Activated CD4-positive, alpha-beta T cell treated with anti-CD3 and anti-CD28 coated beads, Interleukin-2, amount 10 ng/mL, durations not matched to agents 7 days and 5 days (primary cell): ENCODE results near the gene NUB1. TPM values are rescaled to one million over a fixed set of nuclear protein-coding genes. Genes with fewer than 3 reads are reported as not detected.

Experiments
- CTCF ChIA-PET: fragments of 350-600 bp; sonication (Branson Sonifier 250); formaldehyde crosslinking; loops from one replicate; lab custom pipeline; 2021; ENCODE audit warnings: antibody characterized with exemption; lab: Charles Lee
- POLR2A ChIA-PET: fragments of 350-600 bp; sonication (Branson Sonifier 250); formaldehyde crosslinking; loops from one replicate; lab custom pipeline; 2021; ENCODE audit warnings: antibody characterized with exemption; lab: Charles Lee
- DNase-seq: peaks from one replicate; pipeline ENCODE4 v3.0.0-alpha.2; 2020
- H3K27ac Mint-ChIP-seq: one replicate; pipeline ENCODE4 v1.8.0; 2021; ENCODE audit warnings: mild to moderate bottlenecking, moderate library complexity, mixed read lengths
- H3K27me3 Mint-ChIP-seq: one replicate; pipeline ENCODE4 v1.8.0; 2021; ENCODE audit warnings: mixed read lengths
- H3K36me3 Mint-ChIP-seq: one replicate; pipeline ENCODE4 v1.8.0; 2021; ENCODE audit warnings: low read depth, mixed read lengths
- H3K4me1 Mint-ChIP-seq: one replicate; pipeline ENCODE4 v1.8.0; 2021; ENCODE audit warnings: mixed read lengths
- H3K4me3 Mint-ChIP-seq: one replicate; pipeline ENCODE4 v1.8.0; 2021; ENCODE audit warnings: mild to moderate bottlenecking, moderate library complexity, mixed read lengths
- H3K9me3 Mint-ChIP-seq: one replicate; pipeline ENCODE4 v1.8.0; 2021; ENCODE audit warnings: mixed read lengths
- total RNA-seq, 2 experiments: library from RNA; stranded (reverse); gene quantifications; one replicate each; pipeline ENCODE4 v1.2.3, GENCODE V29; 2021

The NUB1 gene
- total RNA-seq, 2 experiments from 2014 or later, result 69.7 to 85.5 TPM

- POLR2A ChIA-PET, result no interaction called here
These were observed 24.7 kb upstream of the NUB1 start for GRCh38 chr7:151316896-151317295.

DNA sequence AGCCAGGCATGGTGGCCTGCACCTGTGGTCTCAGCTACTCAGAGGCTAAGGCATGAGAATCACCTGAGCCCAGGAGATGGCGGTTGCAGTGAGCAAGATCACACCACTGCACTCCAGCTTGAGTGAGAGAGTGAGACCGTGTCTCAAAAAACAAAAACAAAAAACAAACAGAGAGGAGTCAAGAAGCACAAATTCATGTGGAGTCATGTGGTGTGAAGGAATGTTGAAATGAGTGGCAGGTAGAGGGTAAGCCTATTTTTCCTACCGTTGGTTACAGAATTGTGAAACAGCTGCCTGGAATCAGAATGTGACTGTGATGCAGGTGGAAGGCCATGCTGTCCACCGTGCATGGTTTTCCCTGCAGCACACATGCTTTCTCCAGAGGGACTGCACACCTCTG, 23.7 kb upstream of the NUB1 start:
- H3K4me3 Mint-ChIP-seq, result no peak overlapping the region
- POLR2A ChIA-PET, result no interaction called here
- H3K4me1 Mint-ChIP-seq, result peaks cover 16% of the 10 kb centered on the region
- peaks cover 17% of the 10 kb centered on the region for H3K36me3 Mint-ChIP-seq
- H3K27me3 Mint-ChIP-seq, result peaks cover 2% of the 10 kb centered on the region
- H3K9me3 Mint-ChIP-seq, result peaks cover 20% of the 10 kb centered on the region
- no peak overlapping the region for H3K27ac Mint-ChIP-seq
- CTCF ChIA-PET, result interaction anchor here (0.8 to 1.3 kb wide), 3 partner anchors 11 to 34 kb away, joined by 3 read pairs; no protein-coding TSS in a partner anchor
- DNase-seq, result no peak

More at GRCh38 chr7:151316896-151317295, 24.7 kb upstream of the NUB1 start:
- no peak for DNase-seq
- peaks cover 16% of the 10 kb centered on the region for H3K4me1 Mint-ChIP-seq
- H3K27ac Mint-ChIP-seq, result no peak overlapping the region
- peaks cover 17% of the 10 kb centered on the region for H3K36me3 Mint-ChIP-seq
- peaks cover 20% of the 10 kb centered on the region for H3K9me3 Mint-ChIP-seq
- H3K4me3 Mint-ChIP-seq, result no peak overlapping the region
- CTCF ChIA-PET, result interaction anchor here (0.7 to 2.7 kb wide), 4 partner anchors 14 to 132 kb away, joined by 3 to 18 read pairs (median 6); no protein-coding TSS in a partner anchor
- no peaks in the 10 kb centered on the region for H3K27me3 Mint-ChIP-seq

- Mint-ChIP-seq H3K36me3 (peaks cover 17% of the 10 kb centered on the region), H3K27me3 (peaks cover 5% of the 10 kb centered on the region), H3K9me3 (peaks cover 20% of the 10 kb centered on the region), H3K27ac (no peak overlapping the region), H3K4me3 (no peak overlapping the region), H3K4me1 (peaks cover 15% of the 10 kb centered on the region)
- DNase-seq, result no peak
- CTCF ChIA-PET, result interaction anchor here (1.3 kb wide), 1 partner anchor 12 kb away, joined by 3 read pairs; no protein-coding TSS in a partner anchor
- POLR2A ChIA-PET, result no interaction called here
These were observed 22.4 kb upstream of the NUB1 start for GRCh38 chr7:151319189-151319588.

DNA sequence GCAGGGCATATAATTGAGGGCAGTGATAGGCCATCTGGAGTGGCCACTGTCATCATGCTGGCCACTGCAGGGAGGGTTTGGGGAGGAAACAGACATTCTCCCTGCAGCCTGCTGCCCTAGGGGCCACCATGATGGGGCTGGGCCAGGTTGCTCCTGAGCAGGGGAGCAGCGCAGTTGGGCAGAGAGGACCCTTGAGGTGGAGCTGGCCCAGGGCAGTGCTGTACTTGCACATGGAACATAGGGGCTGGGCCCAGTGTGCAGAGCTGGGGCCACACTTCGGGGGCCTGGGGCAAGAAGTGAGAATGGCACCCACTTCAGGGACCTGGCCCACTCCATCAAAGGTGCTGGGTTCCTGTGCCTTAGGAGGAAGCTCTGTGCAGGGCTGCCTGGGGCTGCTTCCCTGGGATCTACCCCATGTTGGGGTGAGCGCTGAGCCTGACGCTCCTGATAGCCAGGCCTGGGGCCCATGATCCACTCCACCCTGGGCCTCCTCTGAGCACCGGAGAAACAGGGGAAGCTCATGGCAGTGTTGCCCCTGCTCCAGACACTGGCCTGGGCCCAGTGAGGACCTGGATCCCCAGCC, 21.3 kb upstream of the NUB1 start:
- H3K9me3 Mint-ChIP-seq, result peaks cover 20% of the 10 kb centered on the region
- POLR2A ChIA-PET, result no interaction called here
- no peak overlapping the region for H3K4me3 Mint-ChIP-seq
- H3K27ac Mint-ChIP-seq, result no peak overlapping the region
- no peak for DNase-seq
- H3K4me1 Mint-ChIP-seq, result peaks cover 5% of the 10 kb centered on the region
- H3K27me3 Mint-ChIP-seq, result peaks cover 15% of the 10 kb centered on the region
- H3K36me3 Mint-ChIP-seq, result peaks cover 17% of the 10 kb centered on the region
- CTCF ChIA-PET, result interaction anchor here (0.8 to 1.0 kb wide), 2 partner anchors 15 to 30 kb away, joined by 3 read pairs; no protein-coding TSS in a partner anchor

GRCh38 chr7:151321341-151321740, 20.3 kb upstream of the NUB1 start:
- POLR2A ChIA-PET, result no interaction called here
- Mint-ChIP-seq H3K27ac (no peak overlapping the region), H3K36me3 (peaks cover 17% of the 10 kb centered on the region), H3K4me1 (peaks cover 5% of the 10 kb centered on the region), H3K9me3 (peaks cover 20% of the 10 kb centered on the region), H3K27me3 (peaks cover 15% of the 10 kb centered on the region), H3K4me3 (no peak overlapping the region)
- CTCF ChIA-PET, result no interaction called here
- DNase-seq, result no peak

GRCh38 chr7:151322906-151323305, 18.7 kb upstream of the NUB1 start:
- DNase-seq, result no peak
- H3K4me3 Mint-ChIP-seq, result no peak overlapping the region
- CTCF ChIA-PET, result interaction anchor here (1.2 kb wide), 1 partner anchor 27 kb away, joined by 3 read pairs; no protein-coding TSS in a partner anchor
- H3K27ac Mint-ChIP-seq, result no peak overlapping the region
- H3K36me3 Mint-ChIP-seq, result peaks cover 16% of the 10 kb centered on the region
- POLR2A ChIA-PET, result no interaction called here
- H3K9me3 Mint-ChIP-seq, result peaks cover 20% of the 10 kb centered on the region
- peaks cover 18% of the 10 kb centered on the region for H3K27me3 Mint-ChIP-seq
- no peaks in the 10 kb centered on the region for H3K4me1 Mint-ChIP-seq

- Mint-ChIP-seq H3K4me1 (no peaks in the 10 kb centered on the region), H3K27ac (no peak overlapping the region), H3K4me3 (no peak overlapping the region), H3K27me3 (peaks cover 18% of the 10 kb centered on the region), H3K9me3 (no peaks in the 10 kb centered on the region), H3K36me3 (no peaks in the 10 kb centered on the region)
- DNase-seq, result no peak
- CTCF ChIA-PET, result interaction anchor here (0.8 to 1.2 kb wide), 2 partner anchors 12 to 113 kb away, joined by 3 read pairs; no protein-coding TSS in a partner anchor
- POLR2A ChIA-PET, result no interaction called here
These were observed 14.6 kb upstream of the NUB1 start for GRCh38 chr7:151327022-151327421.

GRCh38 chr7:151327659-151328058, 14.0 kb upstream of the NUB1 start:
- ChIA-PET POLR2A (no interaction called here), CTCF (interaction anchor here (0.8 to 1.6 kb wide), 3 partner anchors 12 to 114 kb away, joined by 3 to 7 read pairs (median 3); no protein-coding TSS in a partner anchor)
- H3K4me1 Mint-ChIP-seq, result no peaks in the 10 kb centered on the region
- no peak for DNase-seq
- no peak overlapping the region for H3K4me3 Mint-ChIP-seq
- peaks cover 16% of the 10 kb centered on the region for H3K27me3 Mint-ChIP-seq
- no peak overlapping the region for H3K27ac Mint-ChIP-seq
- H3K36me3 Mint-ChIP-seq, result no peaks in the 10 kb centered on the region
- H3K9me3 Mint-ChIP-seq, result no peaks in the 10 kb centered on the region

- H3K36me3 Mint-ChIP-seq, result no peaks in the 10 kb centered on the region
- no peak overlapping the region for H3K4me3 Mint-ChIP-seq
- ChIA-PET POLR2A (no interaction called here), CTCF (interaction anchor here (1.1 to 1.3 kb wide), 2 partner anchors 14 to 15 kb away, joined by 3 to 6 read pairs; no protein-coding TSS in a partner anchor)
- H3K27me3 Mint-ChIP-seq, result peaks cover 6% of the 10 kb centered on the region
- DNase-seq, result no peak
- H3K27ac Mint-ChIP-seq, result no peak overlapping the region
- H3K9me3 Mint-ChIP-seq, result no peaks in the 10 kb centered on the region
- H3K4me1 Mint-ChIP-seq, result no peaks in the 10 kb centered on the region
These were observed 11.4 kb upstream of the NUB1 start for GRCh38 chr7:151330181-151330580.

DNA sequence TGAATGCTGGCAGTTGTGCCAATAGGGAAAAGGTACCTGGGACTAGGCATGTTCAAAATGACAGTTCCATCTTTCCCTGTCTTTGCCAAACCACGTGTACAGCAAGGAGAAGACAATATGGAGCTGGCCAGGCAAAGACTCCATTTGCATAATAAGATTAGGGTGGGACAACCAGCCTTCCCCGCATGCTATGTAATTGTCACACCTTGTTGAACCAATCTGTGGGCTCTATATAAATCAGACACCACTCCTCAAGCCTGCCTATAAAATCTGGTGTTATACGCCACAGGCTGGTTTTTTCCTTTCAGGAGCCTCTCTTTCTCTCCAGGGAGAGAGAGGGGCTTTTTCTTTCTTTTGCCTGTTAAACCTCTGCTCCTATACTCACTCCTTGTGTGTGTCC, 11.0 kb upstream of the NUB1 start:
- ChIA-PET CTCF (interaction anchor here (1.1 to 1.3 kb wide), 2 partner anchors 14 to 16 kb away, joined by 3 to 6 read pairs; no protein-coding TSS in a partner anchor), POLR2A (no interaction called here)
- DNase-seq, result no peak

GRCh38 chr7:151334628-151335027, 7.0 kb upstream of the NUB1 start:
- POLR2A ChIA-PET, result no interaction called here
- H3K4me3 Mint-ChIP-seq, result no peak overlapping the region

More for the DNA sequence above, 11.0 kb upstream of the NUB1 start:
- Mint-ChIP-seq H3K27ac (no peak overlapping the region), H3K9me3 (no peaks in the 10 kb centered on the region), H3K27me3 (peaks cover 5% of the 10 kb centered on the region), H3K4me1 (no peaks in the 10 kb centered on the region), H3K4me3 (no peak overlapping the region), H3K36me3 (no peaks in the 10 kb centered on the region)

GRCh38 chr7:151336027-151336708, 5.4 kb upstream of the NUB1 start:
- no peak overlapping the region for H3K27ac Mint-ChIP-seq
- peaks cover 8% of the 10 kb centered on the region for H3K36me3 Mint-ChIP-seq
- ChIA-PET POLR2A (no interaction called here), CTCF (interaction anchor here (1.3 kb wide), 1 partner anchor 21 kb away, joined by 3 read pairs; no protein-coding TSS in a partner anchor)
- peaks cover 2% of the 10 kb centered on the region for H3K27me3 Mint-ChIP-seq
- peaks cover 12% of the 10 kb centered on the region for H3K9me3 Mint-ChIP-seq
- no peak for DNase-seq
- no peak overlapping the region for H3K4me3 Mint-ChIP-seq
- peaks cover 20% of the 10 kb centered on the region for H3K4me1 Mint-ChIP-seq

More at GRCh38 chr7:151334628-151335027, 7.0 kb upstream of the NUB1 start:
- DNase-seq, result no peak
- CTCF ChIA-PET, result interaction anchor here (1.4 to 2.2 kb wide), 5 partner anchors 9 to 113 kb away, joined by 3 to 11 read pairs (median 4); no protein-coding TSS in a partner anchor
- Mint-ChIP-seq H3K27ac (no peak overlapping the region), H3K27me3 (peaks cover 2% of the 10 kb centered on the region), H3K4me1 (peaks cover 5% of the 10 kb centered on the region), H3K9me3 (peaks cover 8% of the 10 kb centered on the region), H3K36me3 (peaks cover 4% of the 10 kb centered on the region)

DNA sequence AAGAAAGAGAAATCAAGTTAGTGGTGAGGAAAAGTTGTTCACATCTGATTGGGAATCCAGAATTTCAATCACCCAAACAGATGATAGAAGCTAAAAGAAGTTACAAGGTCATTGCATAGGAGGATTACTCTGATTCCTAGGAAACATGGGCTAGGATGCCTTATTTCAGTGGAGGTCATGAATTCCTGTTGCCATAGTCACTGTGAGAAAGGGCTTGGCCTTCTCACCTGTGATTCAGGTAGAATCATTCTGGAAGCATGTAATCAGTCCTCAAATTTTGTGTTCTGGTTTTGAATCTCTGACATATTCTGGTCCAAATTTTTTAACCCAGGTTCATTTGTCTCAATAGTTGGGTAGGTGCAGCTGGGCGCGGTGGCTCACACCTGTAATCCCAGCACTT, 4.3 kb upstream of the NUB1 start:
- H3K4me1 Mint-ChIP-seq, result peaks cover 20% of the 10 kb centered on the region
- DNase-seq, result no peak
- no peak overlapping the region for H3K27ac Mint-ChIP-seq
- peaks cover 8% of the 10 kb centered on the region for H3K36me3 Mint-ChIP-seq
- H3K27me3 Mint-ChIP-seq, result peaks cover 2% of the 10 kb centered on the region
- peaks cover 12% of the 10 kb centered on the region for H3K9me3 Mint-ChIP-seq
- CTCF ChIA-PET, result no interaction called here
- H3K4me3 Mint-ChIP-seq, result no peak overlapping the region
- POLR2A ChIA-PET, result no interaction called here
